ENCODE data around the gene TRIM2. TPM values are rescaled to one million over a fixed set of nuclear protein-coding genes. Genes with fewer than 3 reads are reported as not detected.

TRIM2 gene
- total and polyA plus RNA-seq, 2 donors (not counting 1 experiment from before 2014, with no cell fraction given): 39.6 to 90.8 TPM

DNA sequence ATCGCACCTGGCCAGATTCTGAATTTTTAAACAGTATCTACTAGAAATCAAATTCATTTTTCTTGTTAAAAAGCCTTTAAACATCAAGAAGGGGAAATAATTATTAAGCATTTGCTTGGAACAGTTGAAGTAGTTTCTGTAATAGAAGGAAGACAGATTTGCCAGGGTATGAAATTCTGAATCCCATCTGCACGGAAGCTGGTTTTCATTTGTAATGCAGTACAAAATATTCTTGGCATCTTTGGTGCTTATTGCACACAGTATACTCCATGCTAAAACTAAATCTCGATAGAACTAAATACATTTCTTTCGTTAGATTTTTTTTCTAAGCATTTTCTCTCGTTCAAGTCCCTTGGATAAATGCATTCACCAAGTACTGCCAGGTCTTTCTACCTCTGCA is 25.3 kb downstream of the TRIM2 start:
- Histone ChIP-seq H4K20me1 (ENCODE audit: control insufficient read depth, extremely low read depth, insufficient read depth, low read length) (no peaks in the 10 kb centered on the region), H3K27ac (ENCODE audit: insufficient read depth, low read length) (no peak overlapping the region), H3K79me2 (ENCODE audit: control insufficient read depth, insufficient read depth, low read length) (peaks cover 41% of the 10 kb centered on the region), H3K27me3 (ENCODE audit: control insufficient read depth, insufficient read depth, low read length) (no peaks in the 10 kb centered on the region), H3K4me1 (ENCODE audit: control insufficient read depth, extremely low read depth, insufficient read depth, low read length) (peaks cover 12% of the 10 kb centered on the region), H3K9me3 (ENCODE audit: control insufficient read depth, insufficient read depth, low read depth, low read length) (no peaks in the 10 kb centered on the region), H3K4me3 (replicated peaks in 1 of 4; ENCODE audit: control extremely low read depth in 1 of 4, insufficient read depth in 1 of 4, low read depth in 3 of 4, low read length in 4 of 4) (no peak overlapping the region), H3K9ac (ENCODE audit: insufficient read depth, low read length) (no peak overlapping the region), H3K4me2 (ENCODE audit: extremely low read depth, insufficient read depth, low read length) (no peak overlapping the region), H2AFZ (ENCODE audit: low read length) (no peak overlapping the region), H3K36me3 (ENCODE audit: control insufficient read depth, insufficient read depth, low read length) (no peaks in the 10 kb centered on the region)
- TF ChIP-seq, protein P1, sequence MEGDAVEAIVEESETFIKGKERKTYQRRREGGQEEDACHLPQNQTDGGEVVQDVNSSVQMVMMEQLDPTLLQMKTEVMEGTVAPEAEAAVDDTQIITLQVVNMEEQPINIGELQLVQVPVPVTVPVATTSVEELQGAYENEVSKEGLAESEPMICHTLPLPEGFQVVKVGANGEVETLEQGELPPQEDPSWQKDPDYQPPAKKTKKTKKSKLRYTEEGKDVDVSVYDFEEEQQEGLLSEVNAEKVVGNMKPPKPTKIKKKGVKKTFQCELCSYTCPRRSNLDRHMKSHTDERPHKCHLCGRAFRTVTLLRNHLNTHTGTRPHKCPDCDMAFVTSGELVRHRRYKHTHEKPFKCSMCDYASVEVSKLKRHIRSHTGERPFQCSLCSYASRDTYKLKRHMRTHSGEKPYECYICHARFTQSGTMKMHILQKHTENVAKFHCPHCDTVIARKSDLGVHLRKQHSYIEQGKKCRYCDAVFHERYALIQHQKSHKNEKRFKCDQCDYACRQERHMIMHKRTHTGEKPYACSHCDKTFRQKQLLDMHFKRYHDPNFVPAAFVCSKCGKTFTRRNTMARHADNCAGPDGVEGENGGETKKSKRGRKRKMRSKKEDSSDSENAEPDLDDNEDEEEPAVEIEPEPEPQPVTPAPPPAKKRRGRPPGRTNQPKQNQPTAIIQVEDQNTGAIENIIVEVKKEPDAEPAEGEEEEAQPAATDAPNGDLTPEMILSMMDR (conservative IDR thresholded peaks at IDR 0.05 in 1 of 2, IDR thresholded peaks at IDR 0.05 in 1 of 2; ENCODE audit: low read depth in 1 of 2, low read length in 2 of 2): no peak
- TF ChIP-seq EZH2 (IDR thresholded peaks at IDR 0.05; ENCODE audit: low read length, missing control alignments): no peak
- no peak for DNase-seq (ENCODE audit: low read depth in 2 of 2)

DNA sequence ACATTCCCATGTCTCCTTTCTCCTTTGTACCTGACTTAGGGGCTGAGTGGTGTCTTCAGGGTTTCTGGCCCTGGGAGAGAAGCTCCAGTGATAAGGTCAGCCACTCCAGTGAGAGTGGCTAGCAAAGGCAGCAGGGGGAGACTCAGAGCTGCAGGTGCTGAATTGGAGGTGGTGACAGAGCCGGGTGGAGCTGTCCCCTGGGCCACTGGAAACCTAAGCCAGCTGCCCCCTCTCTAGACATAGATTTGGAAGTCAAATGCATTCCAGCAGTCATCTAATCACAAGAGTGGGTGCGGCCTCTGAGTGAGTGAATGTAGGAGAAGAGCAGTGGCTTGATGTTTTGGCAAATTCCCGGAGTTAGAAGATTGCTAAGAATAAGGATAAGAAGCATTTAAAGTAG is 28.5 kb downstream of the TRIM2 start:
- H3K27ac ChIP-seq (ENCODE audit: insufficient read depth, low read length): peak overlapping the region; percentile 62
- H3K4me2 ChIP-seq (ENCODE audit: extremely low read depth, insufficient read depth, low read length): no peak overlapping the region
- H3K4me1 ChIP-seq (ENCODE audit: control insufficient read depth, extremely low read depth, insufficient read depth, low read length): peaks cover 14% of the 10 kb centered on the region
- no peak for DNase-seq (ENCODE audit: low read depth in 2 of 2)
- no peaks in the 10 kb centered on the region for H4K20me1 ChIP-seq (ENCODE audit: control insufficient read depth, extremely low read depth, insufficient read depth, low read length)
- no peak overlapping the region for H2AFZ ChIP-seq (ENCODE audit: low read length)
- H3K9me3 ChIP-seq (ENCODE audit: control insufficient read depth, insufficient read depth, low read depth, low read length): no peaks in the 10 kb centered on the region
- no peak overlapping the region for H3K4me3 ChIP-seq (replicated peaks in 1 of 4; ENCODE audit: control extremely low read depth in 1 of 4, insufficient read depth in 1 of 4, low read depth in 3 of 4, low read length in 4 of 4)
- peaks cover 17% of the 10 kb centered on the region for H3K79me2 ChIP-seq (ENCODE audit: control insufficient read depth, insufficient read depth, low read length)
- H3K27me3 ChIP-seq (ENCODE audit: control insufficient read depth, insufficient read depth, low read length): no peaks in the 10 kb centered on the region
- no peaks in the 10 kb centered on the region for H3K36me3 ChIP-seq (ENCODE audit: control insufficient read depth, insufficient read depth, low read length)
- no peak overlapping the region for H3K9ac ChIP-seq (ENCODE audit: insufficient read depth, low read length)
- TF ChIP-seq EZH2 (IDR thresholded peaks at IDR 0.05; ENCODE audit: low read length, missing control alignments): no peak
- TF ChIP-seq, protein P1 (conservative IDR thresholded peaks at IDR 0.05 in 1 of 2, IDR thresholded peaks at IDR 0.05 in 1 of 2; ENCODE audit: low read depth in 1 of 2, low read length in 2 of 2): peak; percentile 8 to 12

DNA sequence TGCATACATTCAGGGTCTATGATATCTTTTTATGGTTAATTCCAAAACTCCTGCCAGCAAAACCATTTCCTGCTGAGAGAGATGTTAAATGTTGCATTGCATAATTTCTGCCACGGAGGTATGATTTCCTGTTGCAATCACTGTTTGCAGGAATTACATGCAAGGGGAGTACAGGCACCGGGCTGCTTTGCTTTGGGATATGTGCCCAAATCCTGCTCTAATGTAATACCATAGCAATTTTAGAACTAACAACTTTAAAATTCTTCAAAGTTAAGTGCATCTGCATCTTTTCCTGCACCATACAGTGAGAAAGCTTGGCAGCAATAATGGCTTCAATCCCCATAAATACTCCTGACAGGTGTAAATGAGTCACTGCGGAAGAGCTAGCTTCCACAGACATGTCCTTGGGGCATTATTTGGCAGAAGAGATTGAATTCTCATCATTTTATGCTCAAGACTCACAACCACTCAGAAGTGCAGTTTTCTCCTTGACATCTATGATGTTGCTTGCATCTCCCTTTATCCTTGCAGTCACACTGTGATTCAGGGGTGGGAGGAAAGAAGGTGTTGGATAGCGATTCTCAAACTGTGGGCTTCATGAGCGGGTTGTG is 29.6 kb downstream of the TRIM2 start:
- no peak overlapping the region for H3K9ac ChIP-seq (ENCODE audit: insufficient read depth, low read length)
- TF ChIP-seq, protein P1 (conservative IDR thresholded peaks at IDR 0.05 in 1 of 2, IDR thresholded peaks at IDR 0.05 in 1 of 2; ENCODE audit: low read depth in 1 of 2, low read length in 2 of 2): no peak
- TF ChIP-seq EZH2 (IDR thresholded peaks at IDR 0.05; ENCODE audit: low read length, missing control alignments): no peak
- H3K27ac ChIP-seq (ENCODE audit: insufficient read depth, low read length): peak overlapping the region; percentile 62
- H4K20me1 ChIP-seq (ENCODE audit: control insufficient read depth, extremely low read depth, insufficient read depth, low read length): no peaks in the 10 kb centered on the region
- no peak overlapping the region for H2AFZ ChIP-seq (ENCODE audit: low read length)
- H3K9me3 ChIP-seq (ENCODE audit: control insufficient read depth, insufficient read depth, low read depth, low read length): no peaks in the 10 kb centered on the region
- peaks cover 14% of the 10 kb centered on the region for H3K4me1 ChIP-seq (ENCODE audit: control insufficient read depth, extremely low read depth, insufficient read depth, low read length)
- peaks cover 17% of the 10 kb centered on the region for H3K79me2 ChIP-seq (ENCODE audit: control insufficient read depth, insufficient read depth, low read length)
- H3K27me3 ChIP-seq (ENCODE audit: control insufficient read depth, insufficient read depth, low read length): no peaks in the 10 kb centered on the region
- no peaks in the 10 kb centered on the region for H3K36me3 ChIP-seq (ENCODE audit: control insufficient read depth, insufficient read depth, low read length)
- peak; percentile 86 to 97 for DNase-seq (ENCODE audit: low read depth in 2 of 2)
- no peak overlapping the region for H3K4me3 ChIP-seq (replicated peaks in 1 of 4; ENCODE audit: control extremely low read depth in 1 of 4, insufficient read depth in 1 of 4, low read depth in 3 of 4, low read length in 4 of 4)
- peak overlapping the region; percentile 53 for H3K4me2 ChIP-seq (ENCODE audit: extremely low read depth, insufficient read depth, low read length)
